ENCODE data around the gene SPTBN4.
"Not testable (repeated sequence)": the region's sequence is repeated elsewhere in the genome, so short reads cannot be mapped to it uniquely, and the experiment has no call there.

SPTBN4 gene

DNA sequence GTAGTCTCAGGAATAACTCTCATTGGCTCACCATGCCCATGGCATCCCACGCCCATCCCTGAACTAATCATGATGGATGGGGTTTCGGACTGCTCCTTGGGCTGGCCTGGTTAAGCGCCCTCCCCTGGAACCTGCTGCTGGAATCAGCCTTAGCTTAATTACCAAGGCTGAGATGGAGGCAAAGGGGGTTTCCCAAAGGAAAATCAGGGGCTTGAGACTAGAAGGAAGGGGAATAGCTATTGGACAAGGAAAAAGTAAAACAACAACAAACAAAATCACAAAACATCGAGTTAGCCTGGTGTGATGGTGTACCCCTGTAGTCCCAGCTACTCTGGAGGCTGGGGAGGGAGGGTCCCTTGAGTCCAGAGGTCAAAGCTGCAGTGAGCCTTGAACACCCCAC is 84.2 kb downstream of the SPTBN4 start:
- Histone ChIP-seq H3K27me3 (ENCODE audit: control insufficient read depth in 1 of 2, insufficient read depth in 2 of 2, low read length in 2 of 2) (peaks cover 11 to 16% of the 10 kb centered on the region in 2 donors), H3K4me3 (ENCODE audit: low read length in 2 of 2) (no peak overlapping the region), H3K27ac (ENCODE audit: low read length) (no peak overlapping the region), H3K9me3 (ENCODE audit: control insufficient read depth in 2 of 2, low read length in 2 of 2) (no peaks in the 10 kb centered on the region), H3K9ac (ENCODE audit: low read length in 2 of 2) (no peak overlapping the region), H3K36me3 (ENCODE audit: control insufficient read depth in 2 of 2, insufficient read depth in 2 of 2, low read length in 2 of 2) (peaks cover 0 to 2% of the 10 kb centered on the region in 2 donors), H3K4me1 (ENCODE audit: control insufficient read depth, insufficient read depth, low read length) (no peaks in the 10 kb centered on the region)

DNA sequence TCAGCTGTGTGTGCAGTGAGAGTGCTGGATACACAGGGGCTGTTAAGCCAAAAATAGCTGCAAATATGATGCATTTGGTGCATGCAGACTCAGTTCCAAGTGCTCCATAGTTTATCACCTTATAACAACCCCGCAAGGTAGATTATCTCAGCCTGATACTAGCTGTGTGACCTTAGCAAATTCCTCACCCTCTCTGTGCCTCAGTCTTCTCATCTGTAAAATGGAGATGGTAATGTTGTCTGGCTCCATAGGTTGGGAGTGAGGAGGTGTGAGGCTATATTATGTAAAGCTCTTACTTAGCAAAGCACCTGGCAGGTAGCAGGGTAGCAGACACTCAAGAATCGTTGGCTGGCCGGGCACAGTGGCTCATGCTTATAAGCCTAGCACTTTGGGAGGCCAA is 86.0 kb downstream of the SPTBN4 start:
- no peaks in the 10 kb centered on the region for H3K4me1 ChIP-seq (ENCODE audit: control insufficient read depth, insufficient read depth, low read length)
- H3K4me3 ChIP-seq (ENCODE audit: low read length in 2 of 2): no peak overlapping the region
- peaks cover 0 to 2% of the 10 kb centered on the region in 2 donors for H3K36me3 ChIP-seq (ENCODE audit: control insufficient read depth in 2 of 2, insufficient read depth in 2 of 2, low read length in 2 of 2)
- no peaks in the 10 kb centered on the region for H3K9me3 ChIP-seq (ENCODE audit: control insufficient read depth in 2 of 2, low read length in 2 of 2)
- peaks cover 11 to 16% of the 10 kb centered on the region in 2 donors for H3K27me3 ChIP-seq (ENCODE audit: control insufficient read depth in 1 of 2, insufficient read depth in 2 of 2, low read length in 2 of 2)
- H3K9ac ChIP-seq (ENCODE audit: low read length in 2 of 2): no peak overlapping the region
- no peak overlapping the region for H3K27ac ChIP-seq (ENCODE audit: low read length)

DNA sequence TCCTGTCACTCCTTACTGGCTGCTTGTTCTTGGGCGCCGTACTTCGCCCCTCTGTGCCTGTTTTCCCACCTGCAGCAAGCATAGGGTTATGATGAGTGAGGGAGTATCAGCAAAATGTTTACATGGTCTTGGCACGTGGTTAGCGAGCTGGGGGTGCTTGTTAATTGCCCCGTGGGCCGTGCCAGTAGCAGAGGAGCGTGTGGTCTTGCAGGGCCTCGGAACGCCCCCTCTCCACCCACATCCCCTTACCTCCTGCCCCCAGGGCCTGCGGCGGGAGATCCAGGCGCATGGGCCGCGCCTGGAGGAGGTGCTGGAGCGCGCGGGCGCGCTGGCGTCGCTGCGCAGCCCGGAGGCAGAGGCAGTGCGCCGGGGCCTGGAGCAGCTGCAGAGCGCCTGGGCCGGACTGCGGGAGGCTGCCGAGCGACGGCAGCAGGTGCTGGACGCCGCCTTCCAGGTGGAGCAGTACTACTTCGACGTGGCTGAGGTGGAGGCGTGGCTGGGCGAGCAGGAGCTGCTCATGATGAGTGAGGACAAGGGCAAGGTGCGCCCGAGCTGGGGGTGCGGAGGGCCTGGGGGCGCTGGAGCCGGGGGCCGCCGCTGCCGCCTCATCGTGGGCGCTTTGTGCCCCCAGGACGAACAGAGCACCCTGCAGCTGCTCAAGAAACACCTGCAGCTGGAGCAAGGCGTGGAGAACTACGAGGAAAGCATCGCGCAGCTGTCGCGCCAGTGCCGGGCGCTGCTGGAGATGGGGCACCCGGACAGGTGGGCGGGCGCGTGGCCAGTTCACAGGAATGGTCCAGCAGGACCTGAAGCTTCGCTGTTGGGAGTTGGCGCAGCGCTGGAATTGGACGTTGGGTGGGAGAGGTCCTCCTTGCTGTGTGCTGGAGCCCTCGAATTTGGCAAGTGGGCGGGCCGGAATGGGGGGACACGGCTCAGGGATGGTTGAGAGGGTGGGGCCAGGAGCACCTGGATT is 87.4 kb downstream of the SPTBN4 start:
- Histone ChIP-seq H3K36me3 (ENCODE audit: control insufficient read depth in 2 of 2, insufficient read depth in 2 of 2, low read length in 2 of 2) (peaks cover 0 to 2% of the 10 kb centered on the region in 2 donors), H3K9me3 (ENCODE audit: control insufficient read depth in 2 of 2, low read length in 2 of 2) (no peaks in the 10 kb centered on the region), H3K4me3 (ENCODE audit: low read length in 2 of 2) (no peak overlapping the region), H3K27ac (ENCODE audit: low read length) (no peak overlapping the region), H3K27me3 (ENCODE audit: control insufficient read depth in 1 of 2, insufficient read depth in 2 of 2, low read length in 2 of 2) (peaks cover 10 to 13% of the 10 kb centered on the region in 2 donors), H3K9ac (ENCODE audit: low read length in 2 of 2) (no peak overlapping the region), H3K4me1 (ENCODE audit: control insufficient read depth, insufficient read depth, low read length) (no peaks in the 10 kb centered on the region)

DNA sequence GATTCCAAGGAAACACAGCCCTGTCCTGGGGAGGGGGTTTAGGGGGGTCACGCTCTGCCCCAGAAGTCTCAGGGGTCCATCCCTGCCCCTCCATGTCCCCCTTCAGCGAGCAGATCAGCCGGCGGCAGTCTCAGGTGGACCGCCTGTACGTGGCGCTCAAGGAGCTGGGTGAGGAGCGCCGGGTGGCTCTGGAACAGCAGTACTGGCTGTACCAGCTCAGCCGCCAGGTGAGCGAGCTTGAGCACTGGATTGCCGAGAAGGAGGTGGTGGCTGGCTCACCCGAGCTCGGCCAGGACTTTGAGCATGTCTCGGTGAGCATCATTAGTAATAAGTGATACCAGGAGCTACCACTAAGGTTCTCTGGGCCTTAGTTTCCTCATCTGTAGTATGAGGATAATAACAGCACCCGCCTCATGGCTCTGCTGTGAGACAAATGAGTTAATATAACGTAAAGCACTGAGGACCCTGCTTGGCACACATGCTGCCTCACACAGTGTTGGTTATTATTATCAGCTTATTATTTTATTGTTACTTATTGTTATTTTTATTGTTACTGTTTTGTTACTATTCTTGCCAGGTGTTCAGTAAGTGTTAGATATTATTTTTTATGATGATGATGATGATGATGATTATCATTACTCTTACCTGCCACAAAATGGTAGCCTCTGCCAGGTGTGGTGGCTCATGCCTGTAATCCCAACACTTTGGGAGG is 89.3 kb downstream of the SPTBN4 start:
- no peaks in the 10 kb centered on the region for H3K9me3 ChIP-seq (ENCODE audit: control insufficient read depth in 2 of 2, low read length in 2 of 2)
- no peaks in the 10 kb centered on the region for H3K4me1 ChIP-seq (ENCODE audit: control insufficient read depth, insufficient read depth, low read length)
- H3K27me3 ChIP-seq (ENCODE audit: control insufficient read depth in 1 of 2, insufficient read depth in 2 of 2, low read length in 2 of 2): peaks cover 6 to 12% of the 10 kb centered on the region in 2 donors
- H3K4me3 ChIP-seq (ENCODE audit: low read length in 2 of 2): no peak overlapping the region
- no peaks in the 10 kb centered on the region for H3K36me3 ChIP-seq (ENCODE audit: control insufficient read depth in 2 of 2, insufficient read depth in 2 of 2, low read length in 2 of 2)
- H3K9ac ChIP-seq (ENCODE audit: low read length in 2 of 2): no peak overlapping the region
- no peak overlapping the region for H3K27ac ChIP-seq (ENCODE audit: low read length)

DNA sequence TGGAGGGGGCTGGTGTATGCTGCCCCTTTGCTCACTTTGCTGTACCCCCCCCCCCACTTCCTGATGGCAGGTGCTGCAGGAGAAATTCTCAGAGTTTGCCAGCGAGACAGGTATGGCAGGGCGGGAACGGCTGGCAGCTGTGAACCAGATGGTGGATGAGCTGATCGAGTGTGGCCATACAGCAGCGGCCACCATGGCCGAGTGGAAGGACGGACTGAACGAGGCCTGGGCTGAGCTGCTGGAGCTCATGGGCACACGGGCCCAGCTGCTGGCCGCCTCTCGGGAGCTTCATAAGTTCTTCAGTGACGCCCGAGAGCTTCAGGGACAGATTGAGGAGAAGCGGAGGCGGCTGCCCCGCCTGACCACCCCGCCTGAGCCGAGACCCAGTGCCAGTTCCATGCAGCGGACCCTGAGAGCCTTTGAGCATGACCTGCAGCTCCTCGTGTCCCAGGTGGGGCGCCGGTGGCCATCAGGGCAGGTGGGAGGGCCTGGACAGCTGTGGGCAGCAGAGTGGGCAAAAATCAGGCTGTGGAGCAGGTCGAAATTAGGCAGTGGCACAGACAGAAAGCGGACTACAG is 90.2 kb downstream of the SPTBN4 start:
- Histone ChIP-seq H3K4me1 (ENCODE audit: control insufficient read depth, insufficient read depth, low read length) (no peaks in the 10 kb centered on the region), H3K27me3 (ENCODE audit: control insufficient read depth in 1 of 2, insufficient read depth in 2 of 2, low read length in 2 of 2) (peaks cover 4 to 12% of the 10 kb centered on the region in 2 donors), H3K36me3 (ENCODE audit: control insufficient read depth in 2 of 2, insufficient read depth in 2 of 2, low read length in 2 of 2) (no peaks in the 10 kb centered on the region), H3K9ac (ENCODE audit: low read length in 2 of 2) (no peak overlapping the region), H3K4me3 (ENCODE audit: low read length in 2 of 2) (no peak overlapping the region), H3K9me3 (ENCODE audit: control insufficient read depth in 2 of 2, low read length in 2 of 2) (no peaks in the 10 kb centered on the region), H3K27ac (ENCODE audit: low read length) (no peak overlapping the region)

DNA sequence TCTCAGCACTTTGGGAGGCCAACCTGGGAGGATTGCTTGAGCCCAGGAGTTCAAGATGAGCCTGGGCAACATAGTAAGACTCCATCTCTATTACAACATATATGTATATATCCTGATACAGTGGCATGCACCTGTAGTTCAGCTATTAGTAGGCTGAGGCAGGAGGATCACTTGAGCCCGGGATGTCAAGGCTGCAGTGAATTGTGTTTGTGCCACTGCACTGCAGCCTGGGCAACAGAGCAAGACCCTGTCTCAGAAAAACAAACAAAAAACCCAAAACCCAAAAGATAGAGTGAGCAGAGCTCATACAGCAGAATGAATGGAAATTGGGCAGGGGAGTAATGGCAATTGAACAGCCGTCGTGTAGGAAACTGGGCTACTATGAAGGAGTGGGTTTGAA is 92.6 kb downstream of the SPTBN4 start:
- Histone ChIP-seq H3K9ac (ENCODE audit: low read length in 2 of 2) (no peak overlapping the region), H3K4me1 (ENCODE audit: control insufficient read depth, insufficient read depth, low read length) (no peaks in the 10 kb centered on the region), H3K36me3 (ENCODE audit: control insufficient read depth in 2 of 2, insufficient read depth in 2 of 2, low read length in 2 of 2) (no peaks in the 10 kb centered on the region), H3K4me3 (ENCODE audit: low read length in 2 of 2) (no peak overlapping the region), H3K9me3 (ENCODE audit: control insufficient read depth in 2 of 2, low read length in 2 of 2) (no peaks in the 10 kb centered on the region), H3K27me3 (ENCODE audit: control insufficient read depth in 1 of 2, insufficient read depth in 2 of 2, low read length in 2 of 2) (no peaks in the 10 kb centered on the region), H3K27ac (ENCODE audit: low read length) (no peak overlapping the region)

DNA sequence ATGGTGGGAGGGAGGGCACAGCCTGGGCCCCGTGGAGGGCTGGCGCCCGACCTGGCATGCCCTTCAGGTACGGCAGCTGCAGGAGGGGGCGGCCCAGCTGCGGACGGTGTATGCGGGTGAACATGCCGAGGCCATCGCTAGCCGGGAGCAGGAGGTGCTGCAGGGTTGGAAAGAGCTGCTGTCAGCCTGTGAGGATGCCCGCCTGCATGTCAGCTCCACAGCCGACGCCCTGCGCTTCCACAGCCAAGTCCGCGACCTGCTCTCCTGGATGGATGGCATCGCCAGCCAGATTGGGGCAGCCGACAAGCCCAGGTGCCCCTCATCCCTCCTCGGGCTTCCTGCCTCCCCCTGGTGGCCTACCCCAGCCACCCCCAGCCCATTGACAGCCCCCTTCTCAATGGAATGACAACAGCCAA is 93.3 kb downstream of the SPTBN4 start:
- Histone ChIP-seq H3K27ac (ENCODE audit: low read length) (no peak overlapping the region), H3K36me3 (ENCODE audit: control insufficient read depth in 2 of 2, insufficient read depth in 2 of 2, low read length in 2 of 2) (no peaks in the 10 kb centered on the region), H3K27me3 (ENCODE audit: control insufficient read depth in 1 of 2, insufficient read depth in 2 of 2, low read length in 2 of 2) (peaks cover 0 to under 1% of the 10 kb centered on the region in 2 donors), H3K4me3 (ENCODE audit: low read length in 2 of 2) (no peak overlapping the region), H3K4me1 (ENCODE audit: control insufficient read depth, insufficient read depth, low read length) (no peaks in the 10 kb centered on the region), H3K9me3 (ENCODE audit: control insufficient read depth in 2 of 2, low read length in 2 of 2) (no peaks in the 10 kb centered on the region), H3K9ac (ENCODE audit: low read length in 2 of 2) (no peak overlapping the region)

DNA sequence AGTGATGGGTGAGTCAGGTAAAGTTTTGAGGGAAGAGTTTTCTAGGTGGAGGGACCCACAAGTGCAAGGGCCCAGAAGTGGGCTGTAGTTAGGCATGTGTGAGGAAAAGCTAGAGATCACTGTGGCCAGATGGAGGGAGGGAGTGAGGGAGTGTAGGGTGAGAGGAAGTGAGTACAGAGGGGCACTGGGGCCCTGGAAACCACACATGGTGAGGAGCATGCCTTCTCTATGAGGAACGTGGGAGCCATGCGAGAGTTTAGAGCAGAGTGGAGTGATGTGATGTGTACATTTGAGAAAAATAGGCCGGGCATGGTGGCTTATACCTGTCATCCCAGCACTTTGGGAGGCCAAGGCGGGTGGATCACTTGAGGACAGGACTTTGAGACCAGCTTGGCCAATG is 95.1 kb downstream of the SPTBN4 start:
- no peaks in the 10 kb centered on the region for H3K36me3 ChIP-seq (ENCODE audit: control insufficient read depth in 2 of 2, insufficient read depth in 2 of 2, low read length in 2 of 2)
- H3K4me1 ChIP-seq (ENCODE audit: control insufficient read depth, insufficient read depth, low read length): no peaks in the 10 kb centered on the region
- H3K27ac ChIP-seq (ENCODE audit: low read length): no peak overlapping the region
- H3K27me3 ChIP-seq (ENCODE audit: control insufficient read depth in 1 of 2, insufficient read depth in 2 of 2, low read length in 2 of 2): peaks cover 12 to 13% of the 10 kb centered on the region in 2 donors
- no peak overlapping the region for H3K9ac ChIP-seq (ENCODE audit: low read length in 2 of 2)
- H3K9me3 ChIP-seq (ENCODE audit: control insufficient read depth in 2 of 2, low read length in 2 of 2): no peaks in the 10 kb centered on the region
- H3K4me3 ChIP-seq (ENCODE audit: low read length in 2 of 2): no peak overlapping the region

DNA sequence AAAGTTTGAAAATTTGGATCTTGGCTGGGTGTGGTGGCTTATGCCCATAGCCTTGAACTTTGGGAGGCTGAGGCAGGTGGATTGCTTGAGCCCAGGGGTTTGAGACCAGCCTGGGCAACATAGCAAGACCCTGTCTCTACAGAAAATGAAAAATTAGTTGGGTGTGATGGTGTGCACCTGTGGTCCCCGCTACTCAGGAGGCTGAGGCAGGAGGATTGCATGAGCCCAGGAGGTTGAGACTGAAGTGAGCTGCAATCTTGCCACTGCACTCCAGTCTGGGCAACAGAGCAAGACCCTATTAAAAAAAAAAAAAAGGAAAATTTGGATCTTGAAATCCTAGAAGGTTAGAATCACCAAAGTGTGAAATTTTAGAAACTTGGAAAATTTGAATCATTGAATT is 97.7 kb downstream of the SPTBN4 start:
- not testable (repeated sequence) for H3K4me1 ChIP-seq (ENCODE audit: control insufficient read depth, insufficient read depth, low read length); H3K9me3 ChIP-seq (ENCODE audit: control insufficient read depth in 2 of 2, low read length in 2 of 2); H3K27ac ChIP-seq (ENCODE audit: low read length); H3K9ac ChIP-seq (ENCODE audit: low read length in 2 of 2); H3K4me3 ChIP-seq (ENCODE audit: low read length in 2 of 2); H3K36me3 ChIP-seq (ENCODE audit: control insufficient read depth in 2 of 2, insufficient read depth in 2 of 2, low read length in 2 of 2)
- peaks cover 22 to 27% of the 10 kb centered on the region in 2 donors for H3K27me3 ChIP-seq (ENCODE audit: control insufficient read depth in 1 of 2, insufficient read depth in 2 of 2, low read length in 2 of 2)

DNA sequence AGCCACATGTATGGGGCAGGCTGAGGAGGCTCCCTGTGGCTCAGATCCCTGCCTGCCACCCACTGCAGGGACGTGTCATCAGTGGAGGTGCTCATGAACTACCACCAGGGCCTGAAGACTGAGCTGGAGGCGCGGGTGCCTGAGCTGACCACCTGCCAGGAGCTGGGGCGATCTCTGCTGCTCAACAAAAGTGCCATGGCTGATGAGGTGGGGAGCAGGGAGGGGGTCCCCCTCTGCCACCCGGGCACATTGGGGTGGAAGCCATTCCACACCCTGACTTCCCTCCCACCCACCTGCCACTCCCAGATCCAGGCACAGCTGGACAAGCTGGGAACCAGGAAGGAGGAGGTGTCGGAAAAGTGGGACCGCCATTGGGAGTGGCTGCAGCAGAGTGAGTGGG is 98.6 kb downstream of the SPTBN4 start:
- Histone ChIP-seq H3K36me3 (ENCODE audit: control insufficient read depth in 2 of 2, insufficient read depth in 2 of 2, low read length in 2 of 2) (no peaks in the 10 kb centered on the region), H3K4me3 (ENCODE audit: low read length in 2 of 2) (no peak overlapping the region), H3K9ac (ENCODE audit: low read length in 2 of 2) (no peak overlapping the region), H3K27ac (ENCODE audit: low read length) (no peak overlapping the region), H3K4me1 (ENCODE audit: control insufficient read depth, insufficient read depth, low read length) (peaks cover 14% of the 10 kb centered on the region), H3K27me3 (ENCODE audit: control insufficient read depth in 1 of 2, insufficient read depth in 2 of 2, low read length in 2 of 2) (peaks cover 22 to 27% of the 10 kb centered on the region in 2 donors), H3K9me3 (ENCODE audit: control insufficient read depth in 2 of 2, low read length in 2 of 2) (no peaks in the 10 kb centered on the region)
